Fibroblast of skin of abdomen (primary cell): ENCODE measurements around the gene OSCP1.

ENCODE experiments used
- DNase-seq: peaks from one replicate; pipeline ENCODE4 v3.0.0-alpha.2; 2013

OSCP1 gene

GRCh38 chr1:36400825-36401601, 49.2 kb downstream of the OSCP1 start:
- DNase-seq, result peak; percentile 59

GRCh38 chr1:36400514-36400824, 49.8 kb downstream of the OSCP1 start:
- DNase-seq, result no peak

GRCh38 chr1:36398370-36398977, 51.8 kb downstream of the OSCP1 start:
- no peak for DNase-seq

GRCh38 chr1:36397378-36398230, 52.6 kb downstream of the OSCP1 start, which contains the start of gene LSM10:
TSS of gene LSM10 (minus strand) at chr1:36397908. CDS start at chr1:36394129, 3,779 bp downstream.
- peak; percentile 91 for DNase-seq

GRCh38 chr1:36397083-36397377, 53.2 kb downstream of the OSCP1 start:
- DNase-seq, result no peak

- no peak for DNase-seq
These were observed 53.9 kb downstream of the OSCP1 start for GRCh38 chr1:36396359-36396758.

- DNase-seq, result no peak
These were observed 56.6 kb downstream of the OSCP1 start for GRCh38 chr1:36393686-36394085.

GRCh38 chr1:36392836-36393235, 57.4 kb downstream of the OSCP1 start:
- no peak for DNase-seq

GRCh38 chr1:36391271-36391670, 59.0 kb downstream of the OSCP1 start:
- DNase-seq, result no peak

GRCh38 chr1:36390411-36390810, 59.8 kb downstream of the OSCP1 start:
- DNase-seq, result no peak

GRCh38 chr1:36389999-36390398, 60.3 kb downstream of the OSCP1 start:
- DNase-seq, result no peak

- DNase-seq, result no peak
These were observed 61.0 kb downstream of the OSCP1 start for GRCh38 chr1:36389261-36389660.

- DNase-seq, result peak; percentile 89
These were observed 62.9 kb downstream of the OSCP1 start for GRCh38 chr1:36387141-36387949.

- peak; percentile 100 for DNase-seq
These were observed 63.7 kb downstream of the OSCP1 start for GRCh38 chr1:36386265-36387140.

GRCh38 chr1:36385410-36386264, 64.6 kb downstream of the OSCP1 start, which contains the start of gene STK40:
TSS of gene STK40 (minus strand) at chr1:36385924. CDS start at chr1:36361332, 24,592 bp downstream.
- peak; percentile 100 for DNase-seq

GRCh38 chr1:36384542-36385409, 65.5 kb downstream of the OSCP1 start:
- DNase-seq, result no peak

- DNase-seq, result no peak
These were observed 67.0 kb downstream of the OSCP1 start for GRCh38 chr1:36383240-36383639.

- no peak for DNase-seq
These were observed 67.6 kb downstream of the OSCP1 start for GRCh38 chr1:36382669-36383068.

- DNase-seq, result no peak
These were observed 68.0 kb downstream of the OSCP1 start for GRCh38 chr1:36382231-36382630.

- DNase-seq, result no peak
These were observed 68.8 kb downstream of the OSCP1 start for GRCh38 chr1:36381405-36381804.
